Endothelial cell of umbilical vein (primary cell): Measurements from ENCODE around the gene TRIM37. TPM values are rescaled to one million over a fixed set of nuclear protein-coding genes. Genes with fewer than 3 reads are reported as not detected.

ENCODE experiments used
- BruUV-seq: library from RNA; stranded (reverse); fragments of 400-500 nt; replicated peaks from 2 replicates; lab custom pipeline; 2021; lab: Mats Ljungman, UMichigan
- CTCF ChIA-PET: fragments of 300-600, 350-600 bp; sonication (Branson Sonifier 250); formaldehyde crosslinking; loops from one replicate; lab custom pipeline; 2021; ENCODE audit warnings: antibody characterized with exemption, inconsistent platforms; lab: Charles Lee
- POLR2A ChIA-PET: fragments of 300-600, 350-600 bp; sonication (Branson Sonifier 250); formaldehyde crosslinking; loops from one replicate; lab custom pipeline; 2021; ENCODE audit warnings: antibody characterized with exemption, inconsistent platforms; lab: Charles Lee
- DNase-seq: peaks from one replicate; pipeline ENCODE4 v3.0.0-alpha.2; 2011; ENCODE audit warnings: low read depth, low spot score
- FAIRE-seq: peaks from 2 replicates; lab custom pipeline; 2011; peaks lifted over from hg19 to GRCh38; lab: Jason Lieb, UNC
- H2AFZ ChIP-seq: 2 replicates; pipeline ENCODE4 v1.6.0; 2012; ENCODE audit warnings: low read depth, low read length, control low read depth, inconsistent platforms
- H3K27ac ChIP-seq: 2 replicates; pipeline ENCODE4 v1.5.1; 2011; ENCODE audit warnings: low read depth, mild to moderate bottlenecking, control low read depth, low read length, moderate library complexity; ENCODE audit not compliant: insufficient read depth
- H3K27me3 ChIP-seq, 2 experiments: 2 replicates each; pipeline versions ENCODE4 v1.6.0 to v1.6.1; 2011; ENCODE audit warnings: low read length in 2 of 2, mixed read lengths in 1 of 2; ENCODE audit not compliant: control insufficient read depth in 2 of 2, insufficient read depth in 2 of 2
- H3K36me3 ChIP-seq, 2 experiments: 2 replicates in 1 of 2; 3 replicates in 1 of 2; pipeline ENCODE4 v1.5.1; 2011; ENCODE audit warnings: low read length in 2 of 2, mild to moderate bottlenecking in 1 of 2, moderate library complexity in 1 of 2; ENCODE audit not compliant: control insufficient read depth in 2 of 2, insufficient read depth in 2 of 2; ENCODE audit errors: extremely low read depth in 1 of 2
- H3K4me1 ChIP-seq: 3 replicates; pipeline ENCODE4 v1.5.1; 2011; ENCODE audit warnings: mild to moderate bottlenecking, low read length; ENCODE audit not compliant: control insufficient read depth, insufficient read depth; ENCODE audit errors: extremely low read depth
- H3K4me2 ChIP-seq: 2 replicates; pipeline ENCODE4 v1.6.1; 2011; ENCODE audit warnings: low read length, control low read depth, mixed read lengths; ENCODE audit not compliant: insufficient read depth
- H3K4me3 ChIP-seq, 3 experiments: fragments of 200-600 bp in 1 of 3; sonication (generic), shearing (Covaris generic) in 1 of 3; replicated peaks in 1 of 3; 2 replicates each; pipeline ENCODE4 v1.5.1; 2011 to 2016; ENCODE audit warnings: control low read depth in 3 of 3, low read length in 3 of 3, mild to moderate bottlenecking in 2 of 3, inconsistent platforms in 1 of 3, low read depth in 1 of 3, moderate library complexity in 1 of 3; ENCODE audit not compliant: insufficient read depth in 1 of 3
- H3K79me2 ChIP-seq: 2 replicates; pipeline ENCODE4 v1.6.0; 2012; ENCODE audit warnings: low read length, inconsistent platforms; ENCODE audit not compliant: control insufficient read depth, insufficient read depth
- H3K9ac ChIP-seq: replicated peaks from 2 replicates; pipeline ENCODE3; 2011; ENCODE audit warnings: low read length, control low read depth; ENCODE audit not compliant: insufficient read depth; ENCODE audit errors: extremely low read depth
- H3K9me1 ChIP-seq: replicated peaks from 3 replicates; pipeline ENCODE4 v1.6.0; 2011; ENCODE audit warnings: mild to moderate bottlenecking, low read length; ENCODE audit not compliant: control insufficient read depth, insufficient read depth; ENCODE audit errors: extremely low read depth
- H3K9me3 ChIP-seq: replicated peaks from 2 replicates; pipeline ENCODE4 v1.5.1; 2012; ENCODE audit warnings: low read length, inconsistent platforms; ENCODE audit not compliant: control insufficient read depth, insufficient read depth
- H4K20me1 ChIP-seq: replicated peaks from 2 replicates; pipeline ENCODE3; 2011; ENCODE audit warnings: mild to moderate bottlenecking, low read length; ENCODE audit not compliant: control insufficient read depth, insufficient read depth; ENCODE audit errors: extremely low read depth
- CTCF ChIP-seq, 2 donors: IDR thresholded peaks; 1 replicate in 1 of 2; 2 replicates in 1 of 2; pipeline ENCODE4 v1.5.1; 2011; ENCODE audit warnings: low read length in 2 of 2, mild to moderate bottlenecking in 2 of 2, moderate library complexity in 2 of 2, control low read depth in 1 of 2, inconsistent platforms in 1 of 2, low read depth in 1 of 2; ENCODE audit not compliant: insufficient read depth in 1 of 2; ENCODE audit errors: extremely low read depth in 1 of 2
- EZH2 ChIP-seq: IDR thresholded peaks from 2 replicates; pipeline ENCODE4 v1.6.1; 2012; ENCODE audit warnings: borderline replicate concordance, low read depth, mild to moderate bottlenecking, moderate library complexity, low read length, inconsistent platforms; ENCODE audit not compliant: severe bottlenecking
- FOS ChIP-seq: IDR thresholded peaks from 2 replicates; pipeline ENCODE4 v1.6.1; 2011; ENCODE audit warnings: mild to moderate bottlenecking, low read length, moderate library complexity, borderline replicate concordance; ENCODE audit not compliant: insufficient read depth
- GATA2 ChIP-seq: IDR thresholded peaks from 2 replicates; pipeline ENCODE4 v1.7.0; 2011; ENCODE audit warnings: low read depth, mild to moderate bottlenecking, moderate library complexity, mixed read lengths, low read length; ENCODE audit not compliant: insufficient read length, insufficient read depth
- JUN ChIP-seq: IDR thresholded peaks from 2 replicates; pipeline ENCODE4 v1.6.1; 2011; ENCODE audit warnings: borderline replicate concordance, low read depth; ENCODE audit not compliant: insufficient read length, insufficient read depth
- MYC ChIP-seq: IDR thresholded peaks from one replicate; pipeline ENCODE4 v1.6.1; 2011; ENCODE audit warnings: mild to moderate bottlenecking, low read depth, low read length
- POLR2A ChIP-seq: IDR thresholded peaks from 2 replicates; pipeline ENCODE4 v1.6.1; 2012; ENCODE audit warnings: low read depth, mild to moderate bottlenecking, control low read depth, low read length
- POLR2AphosphoS5 ChIP-seq: IDR thresholded peaks from 2 replicates; pipeline ENCODE4 v1.6.1; 2012; ENCODE audit warnings: low read depth, mild to moderate bottlenecking, control low read depth, low read length, moderate library complexity; ENCODE audit not compliant: insufficient read depth
- dilution Hi-C: fragments of 300-500 bp; cut with MboI; formaldehyde crosslinking; loops from one replicate; pipeline ENCODE4 v1.15.0; 2019; ENCODE audit warnings: low sequenced_read_pairs; ENCODE audit not compliant: extremely low pct_ligation_motif_present
- intact Hi-C: fragments of 100-400 bp; cut with micrococcal nuclease; formaldehyde crosslinking; loops from one replicate; pipeline ENCODE4 v1.10.0; 2022
- polyA plus RNA-seq, 4 experiments: library from polyadenylated mRNA; depleted of rRNA in 3 of 4; stranded (reverse) in 3 of 4; unstranded in 1 of 4; fragments of >200 nt; gene quantifications; 2 replicates each; pipeline versions ENCODE4 v1.2.1 to v1.2.3, GENCODE V29; 2011 to 2012; ENCODE audit warnings: missing spikeins in 1 of 4
- total RNA-seq: library from RNA; stranded (reverse); gene quantifications from 2 replicates; pipeline ENCODE4 v1.2.3, GENCODE V29; 2021
- TF ChIP-seq, protein P1 (sequence below): IDR thresholded peaks from 2 replicates; pipeline ENCODE4 v1.6.1; 2011; ENCODE audit not compliant: insufficient read depth, insufficient read length

The TRIM37 gene
- total and polyA plus RNA-seq, 2 donors (not counting 3 experiments of a cell fraction or from before 2014, with no cell fraction given) = 18.8 to 41.9 TPM

- DNase-seq = no peak
- peaks cover 2 to 6% of the 10 kb centered on the region in 2 experiments for H3K36me3 ChIP-seq
- intact Hi-C loops = no loop called here
- FAIRE-seq = no peak
- no peak overlapping the region for H2AFZ ChIP-seq
- no peaks in the 10 kb centered on the region for H3K27me3 ChIP-seq
- POLR2A ChIA-PET = no interaction called here
- no peak overlapping the region for H3K4me3 ChIP-seq
- no peaks in the 10 kb centered on the region for H3K9me3 ChIP-seq
- no peak overlapping the region for H3K4me2 ChIP-seq
- H3K9me1 ChIP-seq = no peaks in the 10 kb centered on the region
- dilution Hi-C loops = no loop called here
- H3K9ac ChIP-seq = no peak overlapping the region
- CTCF ChIA-PET = no interaction called here
- H3K27ac ChIP-seq = no peak overlapping the region
- BruUV-seq = no TSS peak
- H3K79me2 ChIP-seq = peaks cover 19% of the 10 kb centered on the region
- H3K4me1 ChIP-seq = no peaks in the 10 kb centered on the region
- TF ChIP-seq POLR2AphosphoS5 (no peak), FOS (no peak), POLR2A (no peak), JUN (no peak), MYC (no peak), EZH2 (no peak), GATA2 (no peak), CTCF (IDR thresholded peaks at IDR 0.05; ENCODE audit: extremely low read depth in 1 of 2, insufficient read depth in 1 of 2, low read depth in 1 of 2, low read length in 2 of 2) (no peak)
- TF ChIP-seq, protein P1, sequence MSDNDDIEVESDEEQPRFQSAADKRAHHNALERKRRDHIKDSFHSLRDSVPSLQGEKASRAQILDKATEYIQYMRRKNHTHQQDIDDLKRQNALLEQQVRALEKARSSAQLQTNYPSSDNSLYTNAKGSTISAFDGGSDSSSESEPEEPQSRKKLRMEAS = no peak
- no peaks in the 10 kb centered on the region for H4K20me1 ChIP-seq
Observed at GRCh38 chr17:59115474-59115873, 8.8 kb upstream of the TRIM37 start.
